ENCODE data around the gene TMEM225B.

DNA sequence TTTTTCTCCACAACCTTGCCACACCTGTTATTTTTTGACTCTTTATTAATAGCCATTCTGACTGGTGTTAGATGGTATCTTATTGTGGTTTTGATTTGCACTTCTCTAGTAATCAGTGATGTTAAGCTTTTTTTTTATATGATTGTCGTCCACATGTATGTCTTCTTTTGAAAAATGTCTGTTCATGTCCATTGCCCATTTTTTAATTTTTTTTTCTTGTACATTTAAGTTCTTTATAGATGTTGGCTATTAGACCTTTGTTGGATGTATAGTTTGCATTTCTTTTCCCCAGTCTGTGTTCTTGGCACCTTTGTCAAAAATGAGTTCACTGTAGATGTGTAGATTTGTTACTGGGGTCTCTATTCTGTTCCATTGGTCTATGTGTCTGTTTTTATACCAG lies 47.5 kb downstream of the TMEM225B start:
- TF ChIP-seq POLR2A (IDR thresholded peaks at IDR 0.05), result no peak
- TF ChIP-seq CTCF (IDR thresholded peaks at IDR 0.05), result no peak
